NCI-H2227 (cell line): ENCODE results near the gene STK33.
A peak's percentile ranks its signal among the peaks of the same experiment; 100 is the strongest.

Experiments
- DNase-seq: peaks from one replicate; lab custom pipeline; 2025; ENCODE audit not compliant: unreplicated experiment; lab: John Stamatoyannopoulos, UW

Gene STK33

DNA sequence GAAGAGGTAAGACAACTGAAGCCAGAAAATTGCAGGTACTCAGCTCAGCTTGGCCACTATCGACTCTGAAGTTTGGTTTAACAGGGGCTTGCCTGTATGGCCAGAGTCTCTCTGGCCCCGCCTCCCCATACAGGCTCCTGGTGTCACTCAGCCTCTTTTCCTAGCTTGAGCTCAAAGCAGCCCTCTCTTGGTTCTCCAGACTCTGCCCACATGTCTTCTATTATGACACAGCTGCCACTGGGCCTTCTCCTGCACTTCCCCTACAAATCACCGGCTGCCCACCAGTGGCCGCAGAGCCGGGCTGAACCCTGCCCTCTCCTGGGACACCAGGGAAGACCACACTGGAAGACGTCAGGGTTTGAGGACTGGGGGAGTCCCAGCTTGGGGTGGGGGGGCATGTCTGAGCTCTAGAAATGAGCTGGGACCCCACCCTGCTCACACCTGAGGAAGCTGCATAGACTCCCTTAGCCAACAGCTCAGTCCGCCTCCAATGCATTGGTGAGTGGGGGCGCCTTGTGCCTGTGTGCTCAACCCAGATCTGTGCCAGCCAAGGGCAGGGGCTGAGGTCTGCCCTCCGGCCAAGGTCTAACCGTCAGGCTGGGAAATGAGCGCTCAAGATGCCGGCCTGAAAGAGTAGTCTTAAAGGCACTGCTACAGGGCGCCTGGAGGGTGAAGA lies 236.0 kb downstream of the STK33 start:
- peak; percentile 11 for DNase-seq

DNA sequence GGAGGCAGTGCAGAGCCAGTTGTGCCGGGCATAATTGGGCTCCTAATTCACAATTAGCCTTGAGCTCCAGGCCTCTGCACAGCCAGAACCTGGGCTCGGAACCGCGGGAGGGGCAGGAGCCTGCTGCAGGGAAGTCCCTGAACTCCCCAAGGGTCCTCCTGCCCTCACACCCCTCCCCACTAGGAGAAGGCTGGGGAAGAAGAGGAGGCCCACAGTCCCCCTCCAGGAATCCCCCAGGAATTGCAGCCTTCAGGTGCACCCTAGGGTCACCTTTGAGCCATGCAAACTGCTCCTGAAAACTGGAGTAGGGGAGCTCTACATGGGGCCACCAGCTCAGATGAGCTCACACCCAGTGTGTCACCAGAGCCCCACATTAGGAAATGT lies 236.5 kb downstream of the STK33 start:
- DNase-seq, result no peak

DNA sequence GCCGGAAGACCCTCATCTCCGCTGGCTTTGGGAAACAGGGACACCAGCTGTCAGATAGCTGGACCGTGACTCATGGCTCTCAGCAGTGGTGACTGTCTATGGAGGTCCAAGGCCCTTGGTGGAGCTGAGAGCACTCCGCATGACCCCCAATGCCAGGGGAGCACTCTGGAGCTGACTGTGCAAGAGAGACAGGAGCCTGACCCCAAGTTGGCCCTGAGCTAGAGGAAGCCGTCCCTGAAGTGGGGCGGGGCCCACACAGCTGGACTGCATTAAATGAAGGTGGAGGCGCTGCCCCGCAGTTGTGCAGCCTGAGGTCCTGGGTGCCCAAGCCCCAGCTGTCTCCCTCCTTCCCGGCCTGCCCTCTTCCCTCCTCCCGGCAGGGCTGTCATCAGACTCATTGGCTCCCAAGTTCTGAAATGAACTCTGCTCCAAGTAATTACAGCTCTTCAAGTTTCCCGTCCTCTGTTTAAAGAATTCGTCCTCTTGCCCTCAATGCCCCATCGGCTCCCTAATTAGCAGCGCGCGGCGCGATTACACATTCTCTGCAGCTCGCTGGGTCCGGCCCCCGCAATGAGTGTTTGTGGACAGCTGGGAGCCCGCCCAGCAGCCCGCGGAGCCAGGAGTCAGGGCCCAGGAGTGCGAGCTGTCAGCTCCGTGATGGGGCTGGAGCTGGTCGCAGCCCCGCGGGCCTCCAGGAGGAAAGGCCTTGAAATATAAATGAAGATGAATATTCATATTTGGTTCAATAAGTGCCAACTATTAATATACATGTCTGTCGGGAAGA lies 237.1 kb downstream of the STK33 start:
- peak; percentile 41 for DNase-seq

DNA sequence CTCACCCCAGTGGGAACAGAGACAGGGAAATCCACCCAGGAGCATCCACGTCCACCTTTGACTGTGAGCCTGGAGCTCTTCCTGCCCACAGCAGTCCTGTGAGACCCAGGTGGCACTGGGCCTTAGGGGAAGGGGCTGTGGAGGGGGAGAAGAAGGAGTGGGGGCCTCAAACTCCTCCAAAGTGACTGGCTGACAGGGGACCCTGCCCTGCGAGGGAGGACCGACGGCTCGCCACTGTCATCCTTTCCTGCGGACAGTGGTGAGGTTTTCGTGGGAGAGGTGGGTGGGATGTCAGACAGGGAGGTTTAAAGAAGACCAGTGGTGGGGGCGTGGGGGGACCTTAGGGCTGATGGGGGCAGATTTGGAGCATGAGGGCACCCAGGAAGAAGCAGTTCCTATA lies 237.8 kb downstream of the STK33 start:
- DNase-seq, result no peak

DNA sequence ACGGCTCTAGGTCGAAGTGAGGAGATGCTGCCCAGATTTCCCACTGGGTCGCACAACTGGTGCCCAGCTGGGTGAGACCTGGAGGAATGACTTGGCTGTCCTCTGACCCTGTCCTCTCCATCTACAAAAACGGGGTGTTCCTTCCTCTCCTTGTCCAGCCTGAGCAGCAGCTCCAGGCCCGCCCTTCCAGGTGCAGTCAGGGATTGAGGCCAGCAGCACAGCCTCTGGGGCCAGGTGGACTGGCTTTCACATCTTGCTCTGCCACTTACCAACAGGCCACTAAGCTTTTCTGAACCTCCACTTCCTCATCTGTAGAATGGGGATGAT lies 238.6 kb downstream of the STK33 start:
- no peak for DNase-seq

DNA sequence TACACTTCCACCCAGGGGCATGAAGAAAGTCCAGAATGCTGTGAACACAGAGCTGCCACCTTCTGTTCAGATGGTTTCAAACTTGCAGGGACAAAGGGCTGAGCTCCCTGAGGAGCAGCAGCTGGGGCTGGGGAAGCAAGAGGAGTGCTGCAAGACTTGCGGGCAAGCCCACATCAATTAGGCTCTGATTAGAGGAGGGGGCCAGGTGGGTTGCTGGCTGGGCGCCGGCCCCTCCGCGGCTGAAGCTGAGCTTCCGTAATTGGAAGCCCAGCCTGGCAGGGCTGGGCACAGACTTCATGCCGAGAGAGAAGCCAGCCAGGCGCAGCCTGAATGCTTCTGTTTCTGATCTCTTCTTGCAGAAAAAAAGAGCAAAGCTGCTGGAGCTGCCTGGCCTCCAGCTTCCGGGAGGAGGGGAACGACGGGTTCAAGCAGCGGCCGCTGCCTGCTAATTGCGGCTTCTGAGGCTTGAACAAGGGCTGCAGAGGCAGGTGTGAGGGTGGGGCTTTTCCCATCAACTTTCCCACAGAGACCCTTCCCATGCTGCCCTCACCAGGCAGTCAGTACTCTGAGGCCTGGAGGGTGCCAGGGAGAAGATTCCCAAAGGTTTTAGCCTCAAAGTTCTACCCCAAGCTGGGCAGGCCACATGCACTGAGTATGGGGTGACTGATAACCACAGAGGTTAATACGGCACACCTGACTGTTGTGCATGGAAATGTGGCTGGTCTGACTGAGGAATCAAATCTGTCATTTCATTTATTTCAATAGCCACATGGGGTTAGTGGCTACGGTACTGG lies 239.2 kb downstream of the STK33 start:
- DNase-seq, result peak; percentile 84

DNA sequence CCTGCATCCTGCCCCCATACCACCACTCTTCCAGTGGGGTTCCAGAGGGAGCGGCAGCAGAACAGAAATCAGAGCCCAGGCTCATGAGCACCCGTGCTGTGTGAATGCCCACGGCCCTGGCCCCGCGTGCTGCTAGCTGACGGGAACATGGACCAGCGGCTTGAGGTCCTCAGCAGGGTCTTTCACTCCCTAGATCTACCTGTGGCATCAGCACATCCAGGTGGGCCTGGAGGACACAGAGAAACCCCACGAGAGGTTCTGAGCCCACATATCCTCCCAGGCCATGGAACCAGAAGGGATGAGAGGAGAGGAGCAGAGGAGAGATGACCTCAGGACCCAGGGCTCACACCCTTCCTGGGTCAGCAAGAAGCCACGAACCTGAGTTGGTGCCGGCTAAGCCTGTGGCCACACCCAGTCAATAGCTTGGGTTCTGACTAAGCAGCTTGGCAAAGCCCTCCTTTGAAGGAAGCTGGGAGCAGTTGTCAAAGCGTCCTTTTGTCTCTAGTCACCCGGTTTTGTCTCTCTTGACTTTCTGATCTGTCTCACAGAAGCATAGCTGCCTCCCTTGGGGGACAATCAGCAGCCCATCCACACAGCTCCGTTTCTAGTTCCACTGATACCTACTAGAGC lies 241.0 kb downstream of the STK33 start:
- DNase-seq, result no peak

DNA sequence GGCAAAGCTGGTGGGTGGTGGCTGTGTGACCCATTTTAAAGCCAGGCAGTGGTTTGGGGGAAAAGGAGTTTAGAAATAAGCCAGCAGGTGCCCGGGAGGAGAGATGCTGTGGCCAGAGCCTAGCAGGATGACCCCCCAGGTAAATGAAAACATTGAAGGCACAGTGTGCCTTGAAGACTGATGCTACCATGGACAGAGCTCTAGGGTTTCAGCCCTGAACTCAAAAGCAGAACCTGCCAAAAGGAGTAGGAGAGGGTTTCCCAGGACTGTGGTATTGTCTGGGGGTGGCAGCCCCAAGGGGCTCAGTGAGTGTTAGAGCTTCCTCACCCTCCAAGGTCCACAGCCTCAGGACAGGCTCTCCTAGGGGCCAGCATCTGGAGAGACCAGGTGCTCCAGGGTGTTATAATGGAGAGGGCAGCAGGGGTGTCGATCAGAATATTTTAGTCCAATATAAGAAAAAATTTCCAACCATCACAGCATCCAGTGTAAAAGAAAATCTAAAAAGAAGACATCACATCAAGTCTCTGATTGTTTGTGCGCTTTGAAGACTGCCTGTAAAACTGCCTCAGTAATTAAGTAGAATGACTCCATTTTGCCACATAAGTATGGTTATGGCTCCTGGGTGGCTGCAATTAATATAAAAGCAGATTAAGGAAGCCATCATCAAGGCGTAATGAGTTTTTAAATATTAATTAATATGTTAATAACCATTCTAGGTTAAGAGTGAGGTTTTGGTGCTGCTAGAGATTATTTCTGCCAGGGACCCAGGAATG lies 241.7 kb downstream of the STK33 start:
- DNase-seq, result no peak

DNA sequence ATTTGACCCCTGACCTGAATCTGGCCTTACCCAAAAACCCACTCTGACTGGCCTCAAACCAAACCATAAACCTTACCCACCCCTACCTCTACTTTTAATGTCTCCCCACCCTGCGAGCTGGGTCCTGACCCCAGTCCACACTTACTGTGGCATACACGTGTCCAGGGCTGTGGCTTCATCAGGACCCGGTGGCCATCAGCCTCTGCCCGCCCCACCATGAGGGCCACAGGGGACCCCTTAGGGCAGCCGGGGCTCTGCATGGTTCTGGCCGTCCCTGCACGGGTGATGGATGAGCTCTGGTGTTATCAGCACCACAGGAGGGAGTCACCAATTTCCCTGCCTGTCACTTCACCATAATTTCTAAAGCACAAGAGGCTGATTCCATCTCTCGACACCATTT lies 242.8 kb downstream of the STK33 start:
- no peak for DNase-seq

DNA sequence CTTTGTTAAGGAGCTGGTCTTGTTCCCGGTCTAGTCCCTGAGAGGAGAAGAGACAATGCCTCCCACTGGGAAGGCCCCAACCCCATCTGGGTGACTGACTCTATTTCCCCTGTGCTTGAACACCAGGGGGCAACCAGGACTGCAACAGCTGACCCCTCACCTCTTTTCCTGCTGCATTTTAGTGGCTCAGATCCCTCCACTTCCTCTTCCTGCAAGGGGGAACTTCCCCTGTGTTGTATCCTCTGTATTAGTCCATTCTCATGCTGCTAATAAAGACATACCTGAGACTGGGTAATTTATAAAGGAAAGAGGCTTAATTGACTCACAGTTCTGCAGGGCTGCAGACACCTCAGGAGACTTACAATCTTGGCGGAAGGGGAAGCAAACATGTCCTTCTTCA lies 246.1 kb downstream of the STK33 start:
- no peak for DNase-seq

DNA sequence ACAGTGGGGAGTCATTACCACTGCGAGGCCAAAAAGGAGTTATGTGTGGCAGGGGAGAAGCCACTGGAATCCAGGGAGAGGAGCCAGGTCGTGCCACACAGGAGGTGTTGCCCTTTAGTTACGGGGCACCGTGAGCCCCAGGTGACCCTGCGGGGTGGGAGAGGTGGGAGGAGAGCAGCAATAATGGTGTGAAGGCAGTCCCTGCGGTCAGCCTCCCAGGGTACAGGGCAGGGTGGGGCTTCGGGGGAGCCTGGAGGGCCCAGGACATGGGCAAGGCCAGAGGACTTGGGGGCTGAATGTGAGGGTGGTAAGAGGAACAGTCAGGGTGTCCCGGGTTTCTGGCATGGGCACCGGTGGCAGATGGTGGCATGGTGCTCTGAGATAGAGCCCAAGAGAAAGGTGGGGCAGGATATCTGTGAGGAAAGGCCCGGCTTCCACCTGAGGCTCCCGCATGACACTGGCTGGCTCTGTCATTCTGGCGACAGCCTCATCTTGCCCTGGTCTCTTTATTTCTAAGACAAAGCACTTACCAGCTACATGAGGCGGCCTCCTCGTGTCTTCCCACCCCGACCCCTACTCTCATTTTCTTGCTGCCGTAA lies 247.8 kb downstream of the STK33 start:
- no peak for DNase-seq

DNA sequence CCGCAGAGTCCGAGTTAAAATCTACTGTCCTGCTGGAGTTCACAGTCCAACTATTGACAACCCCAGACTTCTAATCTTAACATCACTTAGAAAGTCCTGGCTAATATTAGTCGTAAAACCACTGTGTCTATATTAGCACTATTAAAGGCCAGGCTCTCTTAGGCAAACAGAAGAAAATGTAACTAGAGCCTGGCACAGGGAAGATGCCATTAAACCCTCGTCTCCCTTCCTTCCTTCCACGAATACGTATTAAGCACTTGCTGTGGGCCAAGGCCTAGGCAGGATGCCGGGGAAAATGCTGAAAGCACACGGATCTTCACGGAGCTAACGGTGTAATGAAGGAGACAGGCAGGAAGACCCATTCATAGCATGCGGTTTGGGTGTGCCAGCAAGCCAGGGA lies 248.8 kb downstream of the STK33 start:
- DNase-seq, result no peak

DNA sequence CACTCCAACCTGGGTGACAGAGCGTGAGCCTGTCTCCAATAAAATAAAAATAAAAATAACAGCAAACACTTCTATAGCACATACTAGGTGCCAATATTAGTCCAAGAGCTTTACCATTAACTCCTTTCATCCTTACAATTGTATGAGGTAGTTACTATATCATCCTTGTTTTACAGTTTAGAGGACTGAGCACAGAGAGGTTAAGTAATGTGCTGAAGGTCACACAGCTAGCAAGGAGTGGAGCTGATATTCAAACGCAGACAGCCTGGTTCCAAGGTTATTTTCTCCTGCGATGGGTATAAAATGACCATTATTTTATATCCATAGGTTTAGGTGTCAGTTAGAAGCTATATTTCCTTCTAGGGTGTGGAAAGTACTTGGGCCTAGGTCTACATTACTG lies 249.7 kb downstream of the STK33 start:
- no peak for DNase-seq

DNA sequence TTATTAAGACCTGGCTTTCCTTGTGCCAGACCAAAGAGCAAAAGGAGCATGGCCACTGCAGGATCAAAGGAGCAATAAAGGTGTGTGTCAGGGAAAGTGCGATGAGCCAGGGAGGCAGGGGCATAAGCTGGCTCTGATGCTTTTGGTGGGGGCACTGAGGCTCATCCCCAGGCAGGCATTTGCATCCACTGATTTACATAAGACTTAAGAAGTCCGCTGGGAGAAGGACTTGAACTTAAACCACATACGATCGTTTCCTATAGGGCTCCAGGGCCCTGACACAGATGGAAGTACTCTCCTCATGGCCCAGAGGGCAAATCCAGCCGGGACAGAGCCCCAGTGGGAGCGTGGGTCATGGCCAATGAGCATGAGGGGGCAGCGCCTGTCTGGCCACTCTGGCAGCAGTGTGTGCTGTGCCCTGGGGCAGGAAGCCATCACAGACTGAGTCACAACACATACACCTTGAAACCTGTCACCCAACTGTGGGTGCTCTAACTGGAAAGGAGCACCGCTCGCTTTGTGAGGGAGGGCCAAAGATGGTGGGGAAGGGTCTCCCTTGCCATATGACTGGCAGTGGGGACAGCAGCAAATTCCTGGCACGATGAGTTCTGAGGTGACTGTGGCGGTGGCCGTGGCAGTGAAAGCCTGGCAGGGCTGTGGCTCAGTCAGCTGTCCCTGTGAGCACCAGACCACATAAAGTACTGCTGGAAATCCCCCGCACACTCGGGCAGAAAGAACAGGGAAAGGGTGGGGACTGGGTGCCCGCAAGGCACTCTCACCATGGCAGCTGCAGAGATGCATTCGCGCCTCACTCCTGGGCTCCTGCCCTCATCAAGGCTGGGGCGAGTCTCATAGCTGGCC lies 251.0 kb downstream of the STK33 start:
- DNase-seq, result no peak

DNA sequence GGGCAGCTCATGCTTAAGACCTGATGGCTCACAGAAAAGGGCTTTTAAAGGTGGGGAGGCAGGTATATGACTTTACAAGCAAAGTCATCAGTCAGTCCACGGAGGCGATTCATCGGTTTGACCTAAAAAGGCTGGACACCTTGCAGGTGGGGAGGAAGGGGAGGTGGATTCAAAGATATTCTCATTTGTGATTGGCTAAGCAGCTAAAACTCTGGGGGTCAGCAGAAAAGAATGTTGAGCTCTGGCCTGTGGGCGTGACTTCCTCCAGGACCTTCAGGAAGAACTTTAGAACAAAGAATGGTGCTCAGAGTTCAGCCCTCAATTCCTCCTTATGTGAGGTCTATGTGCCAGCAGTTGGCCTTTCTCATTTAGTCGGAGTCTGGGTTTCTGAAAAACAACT lies 252.0 kb downstream of the STK33 start:
- DNase-seq, result no peak
